ENCODE results near the gene CNFN.
"Not testable (repeated sequence)": the region's sequence is repeated elsewhere in the genome, so short reads cannot be mapped to it uniquely, and the experiment has no call there.

The CNFN gene

GRCh38 chr19:42345191-42345812 is 44.8 kb downstream of the CNFN start:
- DNase-seq, result no peak

DNA sequence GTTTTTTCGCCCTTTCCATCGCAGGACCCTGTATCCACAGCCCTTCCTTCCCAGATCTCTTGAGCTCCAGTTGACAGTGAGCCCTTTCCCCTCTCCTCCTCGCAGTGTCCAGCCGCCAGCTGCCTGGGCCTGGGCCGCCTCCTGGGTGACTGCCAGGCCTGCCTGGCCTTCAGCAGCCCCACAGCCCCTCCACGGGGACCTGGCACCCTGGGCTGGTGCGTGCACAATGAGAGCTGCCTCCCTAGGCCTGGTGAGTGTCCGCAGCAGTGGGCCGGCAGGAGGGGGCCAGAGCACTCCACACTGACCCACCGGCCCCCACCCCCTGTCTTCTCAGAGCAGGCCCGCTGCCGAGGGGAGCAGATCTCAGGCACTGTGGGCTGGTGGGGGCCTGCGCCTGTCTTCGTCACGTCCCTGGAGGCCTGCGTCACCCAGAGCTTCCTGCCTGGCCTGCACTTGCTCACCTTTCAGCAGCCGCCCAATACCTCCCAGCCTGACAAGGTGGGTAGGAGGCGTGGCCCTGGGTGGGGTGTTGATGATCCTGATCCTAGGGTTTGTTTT is 45.7 kb downstream of the CNFN start:
- no peak for DNase-seq

GRCh38 chr19:42343344-42344110 is 46.6 kb downstream of the CNFN start:
- DNase-seq, result no peak

GRCh38 chr19:42339922-42340321 is 50.2 kb downstream of the CNFN start:
- DNase-seq, result not testable (repeated sequence)

DNA sequence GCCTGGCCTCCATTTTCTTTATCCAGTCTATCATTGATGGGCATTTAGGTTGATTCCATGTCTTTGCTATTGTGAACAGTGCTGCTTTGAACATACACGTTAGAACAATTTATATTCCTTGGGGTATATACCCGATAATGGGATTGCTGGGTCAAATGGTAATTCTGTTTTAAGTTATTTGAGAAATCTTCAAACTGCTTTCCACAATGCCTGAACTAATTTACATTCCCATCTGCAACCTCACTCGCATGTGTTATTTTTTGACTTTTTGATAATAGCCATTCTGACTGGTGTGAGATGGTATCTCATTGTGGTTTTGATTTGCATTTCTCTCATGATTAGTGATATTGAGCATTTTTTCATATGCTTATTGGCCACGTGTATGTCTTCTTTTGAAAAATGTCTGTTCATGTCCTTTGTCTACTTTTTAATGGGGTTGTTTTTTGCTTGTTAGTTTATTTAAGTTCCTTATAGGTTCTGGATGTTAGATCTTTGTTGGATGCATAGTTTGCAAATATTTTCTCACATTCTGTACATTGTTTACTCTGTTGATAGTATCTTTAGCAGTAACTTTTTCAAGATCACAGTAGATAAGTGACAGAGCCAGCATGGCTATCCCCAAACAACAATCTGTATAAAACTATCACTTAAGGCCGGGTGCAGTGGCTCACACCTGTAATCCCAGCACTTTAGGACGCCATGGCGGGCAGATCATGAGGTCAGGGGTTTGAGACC is 50.8 kb downstream of the CNFN start:
- DNase-seq, result not testable (repeated sequence)
